HEK293 (cell line): ENCODE data around the gene ZNF33B.

ENCODE experiments used
- CTCF ChIP-seq: fragments of 450-650 bp; formaldehyde crosslinking; IDR thresholded peaks from 2 replicates; pipeline ENCODE4 v1.5.1; 2016; ENCODE audit warnings: missing biosample characterization, missing genetic modification characterization
- ZNF24 ChIP-seq: fragments of 450-650 bp; formaldehyde crosslinking; IDR thresholded peaks from 2 replicates; pipeline ENCODE4 v1.5.1; 2016; ENCODE audit warnings: missing biosample characterization, missing genetic modification characterization
- ZNF311 ChIP-seq: fragments of 450-650 bp; formaldehyde crosslinking; IDR thresholded peaks from 2 replicates; pipeline ENCODE4 v1.5.1; 2017; ENCODE audit warnings: missing biosample characterization, missing genetic modification characterization, borderline replicate concordance
- ZNF335 ChIP-seq: fragments of 450-650 bp; formaldehyde crosslinking; conservative IDR thresholded peaks from 2 replicates; pipeline ENCODE4 v1.5.1; 2016; ENCODE audit warnings: missing biosample characterization, missing genetic modification characterization
- ZNF555 ChIP-seq: fragments of 450-650 bp; formaldehyde crosslinking; conservative IDR thresholded peaks from 2 replicates; pipeline ENCODE4 v1.5.1; 2017; ENCODE audit warnings: missing biosample characterization, mild to moderate bottlenecking, missing genetic modification characterization, inconsistent platforms
- ZNF561 ChIP-seq: fragments of 450-650 bp; IDR thresholded peaks from 2 replicates; pipeline ENCODE4 v1.5.1; 2018; ENCODE audit warnings: missing biosample characterization, missing genetic modification characterization, borderline replicate concordance
- ZNF629 ChIP-seq: fragments of 450-650 bp; formaldehyde crosslinking; IDR thresholded peaks from 2 replicates; pipeline ENCODE4 v1.5.1; 2017; ENCODE audit warnings: missing biosample characterization, missing genetic modification characterization
- ZNF843 ChIP-seq: fragments of 450-650 bp; formaldehyde crosslinking; IDR thresholded peaks from 2 replicates; pipeline ENCODE4 v1.5.1; 2016; ENCODE audit warnings: missing biosample characterization, missing genetic modification characterization

- TF ChIP-seq ZNF561 (tag by site-specific recombination) (no peak), CTCF (tag by site-specific recombination) (no peak), ZNF311 (tag by site-specific recombination) (no peak), ZNF24 (tag by site-specific recombination) (no peak), ZNF843 (no peak), ZNF555 (tag by site-specific recombination) (no peak), ZNF335 (tag by site-specific recombination) (no peak), ZNF629 (tag by site-specific recombination) (no peak)
Measured at GRCh38 chr10:42578019-42578418, 60.4 kb downstream of the ZNF33B start.
